ENCODE results near the gene SLC2A2. TPM values are rescaled to one million over a fixed set of nuclear protein-coding genes. Genes with fewer than 3 reads are reported as not detected.

The SLC2A2 gene
- total RNA-seq, 2 experiments from 2014 or later: not detected

- Mint-ChIP-seq H3K27ac (no peak overlapping the region), H3K4me3 (no peak overlapping the region), H3K4me1 (ENCODE audit: low read depth) (peaks cover 4% of the 10 kb centered on the region), H3K36me3 (ENCODE audit: low read depth) (no peaks in the 10 kb centered on the region), H3K27me3 (ENCODE audit: low read depth) (peaks cover 14% of the 10 kb centered on the region), H3K9me3 (no peaks in the 10 kb centered on the region)
- CTCF ChIA-PET: interaction anchor here (0.6 kb wide), 1 partner anchor 37 kb away, joined by 3 read pairs; no protein-coding TSS in a partner anchor
- DNase-seq: no peak
- intact Hi-C loops (cut with micrococcal nuclease): no loop called here
These were observed 3.0 kb downstream of the SLC2A2 start for GRCh38 chr3:171023566-171023965.

DNA sequence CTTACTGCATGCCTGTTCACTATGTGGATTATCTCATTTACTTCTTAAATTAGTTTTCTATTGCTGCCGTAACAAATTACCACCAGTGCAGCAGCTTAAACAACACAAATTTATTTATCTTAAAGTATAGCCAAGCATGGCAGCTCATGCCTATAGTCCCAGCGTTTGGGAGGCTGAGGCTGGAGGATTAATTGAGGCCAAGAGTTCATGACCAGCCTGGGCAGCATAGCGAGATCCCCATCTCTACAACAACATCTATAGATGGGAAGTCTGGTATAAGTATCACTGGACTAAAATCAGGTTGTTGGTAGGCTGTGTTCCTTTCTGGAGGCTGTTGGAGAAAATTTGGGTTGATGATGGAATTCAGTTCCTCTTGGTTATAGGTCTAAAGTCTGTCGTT, 5.1 kb downstream of the SLC2A2 start:
- no peak overlapping the region for H3K4me3 Mint-ChIP-seq
- no peaks in the 10 kb centered on the region for H3K4me1 Mint-ChIP-seq (ENCODE audit: low read depth)
- no peaks in the 10 kb centered on the region for H3K36me3 Mint-ChIP-seq (ENCODE audit: low read depth)
- no peaks in the 10 kb centered on the region for H3K27me3 Mint-ChIP-seq (ENCODE audit: low read depth)
- CTCF ChIA-PET: no interaction called here
- no peak for DNase-seq
- no peaks in the 10 kb centered on the region for H3K9me3 Mint-ChIP-seq
- no peak overlapping the region for H3K27ac Mint-ChIP-seq
- intact Hi-C loops (cut with micrococcal nuclease): no loop called here

- Mint-ChIP-seq H3K4me3 (no peak overlapping the region), H3K4me1 (ENCODE audit: low read depth) (no peaks in the 10 kb centered on the region), H3K27ac (no peak overlapping the region), H3K9me3 (no peaks in the 10 kb centered on the region), H3K27me3 (ENCODE audit: low read depth) (peaks cover 2% of the 10 kb centered on the region), H3K36me3 (ENCODE audit: low read depth) (no peaks in the 10 kb centered on the region)
- CTCF ChIA-PET: interaction anchor here (0.7 to 1.4 kb wide), 5 partner anchors 10 to 142 kb away, joined by 3 to 4 read pairs (median 3); no protein-coding TSS in a partner anchor
- no peak for DNase-seq
- intact Hi-C loops (cut with micrococcal nuclease): no loop called here
These were observed 8.2 kb downstream of the SLC2A2 start for GRCh38 chr3:171018156-171018935.

DNA sequence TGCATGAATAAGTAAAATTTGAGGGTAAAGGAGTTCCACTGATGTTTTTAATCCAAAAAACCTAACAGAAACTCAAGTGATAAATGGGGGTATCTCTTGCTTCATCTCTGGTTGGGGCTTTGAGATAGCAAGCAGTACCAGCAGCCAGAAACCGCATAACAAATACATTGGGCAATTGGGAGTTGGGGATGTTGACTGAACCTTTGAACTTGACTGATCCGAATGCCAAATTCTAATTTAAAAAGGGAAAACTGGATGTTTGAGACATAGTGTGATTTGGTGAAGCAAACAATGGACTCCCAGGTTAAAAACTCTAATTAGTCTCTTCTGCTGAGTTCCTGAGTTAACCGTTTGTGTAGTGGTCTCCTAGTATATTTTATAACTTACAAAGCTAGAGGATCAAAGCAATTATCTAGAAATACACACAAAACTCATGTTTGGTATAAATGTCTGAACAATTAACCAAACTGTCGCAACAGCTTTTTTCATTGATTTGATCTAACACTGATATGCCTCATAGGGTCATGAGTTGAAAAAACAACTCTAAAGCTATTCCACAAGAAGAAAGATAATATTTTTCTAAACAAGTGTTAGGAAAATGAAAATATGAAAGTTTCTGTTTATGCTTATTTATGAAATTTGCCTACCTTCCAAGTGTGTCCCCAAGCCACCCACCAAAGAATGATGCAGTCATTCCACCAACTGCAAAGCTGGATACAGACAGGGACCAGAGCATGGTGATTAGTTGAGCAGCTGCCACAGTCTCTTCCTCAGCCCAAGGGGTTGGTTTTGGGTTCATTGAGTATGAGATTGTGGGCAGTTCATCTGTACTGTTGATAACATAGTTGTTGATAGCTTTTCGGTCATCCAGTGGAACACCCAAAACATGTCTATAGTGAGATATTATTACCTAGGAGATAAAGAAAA, 12.4 kb downstream of the SLC2A2 start:
- Mint-ChIP-seq H3K27ac (no peak overlapping the region), H3K27me3 (ENCODE audit: low read depth) (peaks cover 4% of the 10 kb centered on the region), H3K4me1 (ENCODE audit: low read depth) (no peaks in the 10 kb centered on the region), H3K4me3 (no peak overlapping the region), H3K9me3 (no peaks in the 10 kb centered on the region), H3K36me3 (ENCODE audit: low read depth) (no peaks in the 10 kb centered on the region)
- intact Hi-C loops (cut with micrococcal nuclease): no loop called here
- DNase-seq: no peak
- CTCF ChIA-PET: no interaction called here

DNA sequence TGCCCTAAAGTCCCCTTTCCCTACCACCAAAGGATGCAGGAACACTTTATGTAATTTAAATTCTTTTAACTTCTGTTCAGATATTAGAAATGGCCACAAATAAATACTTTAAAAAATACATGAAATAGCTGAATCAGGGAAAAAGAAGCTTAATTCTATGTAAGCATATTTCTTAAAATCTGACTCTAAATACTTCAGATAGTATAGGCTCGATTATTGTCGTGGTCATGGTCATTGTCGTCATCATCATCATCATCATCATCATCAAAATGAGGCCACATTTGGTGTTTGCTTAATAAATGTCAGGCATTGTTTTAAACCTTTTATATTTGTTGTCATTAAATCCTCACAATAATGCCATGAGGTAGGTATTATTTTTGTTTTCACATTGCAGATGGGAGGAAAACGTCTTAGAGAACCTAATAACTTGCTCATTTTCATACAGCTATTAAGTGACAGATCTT, 14.6 kb downstream of the SLC2A2 start:
- Mint-ChIP-seq H3K27ac (no peak overlapping the region), H3K36me3 (ENCODE audit: low read depth) (no peaks in the 10 kb centered on the region), H3K4me1 (ENCODE audit: low read depth) (no peaks in the 10 kb centered on the region), H3K9me3 (no peaks in the 10 kb centered on the region), H3K4me3 (no peak overlapping the region), H3K27me3 (ENCODE audit: low read depth) (peaks cover 4% of the 10 kb centered on the region)
- intact Hi-C loops (cut with micrococcal nuclease): no loop called here
- DNase-seq: no peak
- CTCF ChIA-PET: no interaction called here

DNA sequence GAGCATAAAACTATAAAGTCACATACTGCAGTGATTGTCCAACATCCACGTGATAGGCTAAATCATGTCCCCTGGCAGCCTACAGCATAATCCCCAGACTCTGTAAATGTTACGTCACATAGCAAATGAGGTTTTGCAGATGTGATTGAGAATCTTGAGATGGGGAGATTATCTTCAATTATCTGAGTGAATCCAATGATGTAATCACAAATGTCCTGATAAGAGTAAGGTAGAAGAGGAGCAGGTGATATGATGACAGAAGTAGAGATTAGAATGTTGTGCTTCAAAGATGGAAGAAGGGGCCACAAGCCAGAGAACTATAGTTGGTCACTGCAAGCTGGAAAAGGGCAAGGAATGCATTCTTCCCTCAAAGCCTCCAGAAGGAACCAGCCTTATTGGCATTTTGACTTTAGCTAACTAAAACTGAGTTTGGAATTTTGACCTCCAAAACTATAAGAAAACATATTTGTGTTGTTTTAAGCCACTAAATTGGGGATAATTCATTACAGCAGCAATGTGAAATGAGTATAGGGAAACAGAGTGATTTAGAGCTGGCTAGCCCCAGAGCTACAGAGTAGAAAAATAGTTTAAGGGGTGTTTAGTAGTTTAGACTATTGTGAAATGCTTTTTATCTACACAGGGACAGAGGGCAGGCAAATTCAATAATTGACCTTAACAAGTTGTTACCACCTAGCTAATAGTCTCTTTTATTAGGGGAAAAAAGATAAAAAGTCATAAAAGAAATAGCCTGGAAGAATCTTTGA, 15.2 kb downstream of the SLC2A2 start:
- Mint-ChIP-seq H3K4me1 (ENCODE audit: low read depth) (no peaks in the 10 kb centered on the region), H3K36me3 (ENCODE audit: low read depth) (no peaks in the 10 kb centered on the region), H3K4me3 (no peak overlapping the region), H3K9me3 (no peaks in the 10 kb centered on the region), H3K27ac (no peak overlapping the region), H3K27me3 (ENCODE audit: low read depth) (peaks cover 4% of the 10 kb centered on the region)
- CTCF ChIA-PET: no interaction called here
- DNase-seq: no peak
- intact Hi-C loops (cut with micrococcal nuclease): no loop called here

- no peaks in the 10 kb centered on the region for H3K9me3 Mint-ChIP-seq
- no peaks in the 10 kb centered on the region for H3K27me3 Mint-ChIP-seq (ENCODE audit: low read depth)
- no peaks in the 10 kb centered on the region for H3K4me1 Mint-ChIP-seq (ENCODE audit: low read depth)
- H3K36me3 Mint-ChIP-seq (ENCODE audit: low read depth): no peaks in the 10 kb centered on the region
- no peak overlapping the region for H3K4me3 Mint-ChIP-seq
- intact Hi-C loops (cut with micrococcal nuclease): no loop called here
- H3K27ac Mint-ChIP-seq: no peak overlapping the region
- no peak for DNase-seq
- CTCF ChIA-PET: no interaction called here
These were observed 19.2 kb downstream of the SLC2A2 start for GRCh38 chr3:171007316-171007715.

DNA sequence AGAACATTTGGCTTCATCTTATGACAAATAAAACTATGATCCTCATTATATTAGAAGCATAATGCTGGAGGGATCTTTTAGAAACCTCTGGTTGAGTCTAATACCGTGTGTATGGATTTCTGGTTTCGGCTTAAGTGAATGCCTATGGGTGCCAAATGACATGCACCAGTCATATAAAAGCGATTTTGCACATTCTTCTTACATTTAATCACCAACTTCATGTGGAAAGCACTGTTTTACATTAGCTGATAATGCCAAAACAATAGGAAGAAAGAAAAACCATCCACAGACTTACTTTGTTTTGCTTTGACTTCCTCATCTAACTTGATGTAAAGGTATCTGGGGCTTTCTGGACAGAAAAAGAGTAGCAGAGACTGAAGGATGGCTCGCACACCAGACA, 20.9 kb downstream of the SLC2A2 start:
- CTCF ChIA-PET: interaction anchor here (0.9 kb wide), 1 partner anchor 10 kb away, joined by 6 read pairs; no protein-coding TSS in a partner anchor
- Mint-ChIP-seq H3K9me3 (no peaks in the 10 kb centered on the region), H3K27me3 (ENCODE audit: low read depth) (no peaks in the 10 kb centered on the region), H3K36me3 (ENCODE audit: low read depth) (no peaks in the 10 kb centered on the region), H3K4me3 (no peak overlapping the region), H3K27ac (no peak overlapping the region), H3K4me1 (ENCODE audit: low read depth) (no peaks in the 10 kb centered on the region)
- DNase-seq: no peak
- intact Hi-C loops (cut with micrococcal nuclease): no loop called here

- Mint-ChIP-seq H3K9me3 (no peaks in the 10 kb centered on the region), H3K36me3 (ENCODE audit: low read depth) (no peaks in the 10 kb centered on the region), H3K4me1 (ENCODE audit: low read depth) (no peaks in the 10 kb centered on the region), H3K27ac (no peak overlapping the region), H3K4me3 (no peak overlapping the region), H3K27me3 (ENCODE audit: low read depth) (no peaks in the 10 kb centered on the region)
- CTCF ChIA-PET: interaction anchor here (0.6 kb wide), 1 partner anchor 1411 kb away, joined by 6 read pairs; no protein-coding TSS in a partner anchor
- no peak for DNase-seq
- intact Hi-C loops (cut with micrococcal nuclease): no loop called here
These were observed 24.4 kb downstream of the SLC2A2 start for GRCh38 chr3:171001957-171002694.

GRCh38 chr3:171001250-171001893, 25.1 kb downstream of the SLC2A2 start:
- Mint-ChIP-seq H3K27me3 (ENCODE audit: low read depth) (no peaks in the 10 kb centered on the region), H3K4me3 (no peak overlapping the region), H3K9me3 (no peaks in the 10 kb centered on the region), H3K4me1 (ENCODE audit: low read depth) (no peaks in the 10 kb centered on the region), H3K27ac (no peak overlapping the region), H3K36me3 (ENCODE audit: low read depth) (no peaks in the 10 kb centered on the region)
- CTCF ChIA-PET: interaction anchor here (0.6 kb wide), 1 partner anchor 1412 kb away, joined by 6 read pairs; no protein-coding TSS in a partner anchor
- intact Hi-C loops (cut with micrococcal nuclease): no loop called here
- no peak for DNase-seq

DNA sequence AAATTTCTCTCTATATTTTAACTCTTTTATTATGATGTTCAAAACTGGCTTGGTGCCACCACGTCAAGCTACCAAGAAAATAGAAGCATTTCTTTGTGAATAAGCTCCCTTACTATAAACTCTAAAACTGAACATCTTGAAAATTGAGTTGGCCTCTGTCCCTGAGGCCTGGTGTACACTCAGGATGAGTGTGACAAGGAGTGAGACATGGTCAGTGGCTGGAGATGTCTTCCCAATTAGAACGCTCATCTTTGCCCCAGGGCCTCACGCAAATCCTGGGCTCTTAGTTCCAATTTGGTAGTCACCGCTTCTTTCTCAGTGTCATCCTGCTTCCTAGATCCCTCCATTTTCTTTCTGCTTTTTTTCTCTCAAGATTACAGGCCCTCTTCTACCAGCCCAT, 26.2 kb downstream of the SLC2A2 start:
- Mint-ChIP-seq H3K4me1 (ENCODE audit: low read depth) (no peaks in the 10 kb centered on the region), H3K4me3 (no peak overlapping the region), H3K9me3 (no peaks in the 10 kb centered on the region), H3K27ac (no peak overlapping the region), H3K27me3 (ENCODE audit: low read depth) (no peaks in the 10 kb centered on the region), H3K36me3 (ENCODE audit: low read depth) (no peaks in the 10 kb centered on the region)
- DNase-seq: no peak
- intact Hi-C loops (cut with micrococcal nuclease): no loop called here
- CTCF ChIA-PET: no interaction called here
